ENCODE data around the gene KRTAP4-6. TPM values are rescaled to one million over a fixed set of nuclear protein-coding genes. Genes with fewer than 3 reads are reported as not detected.

KRTAP4-6 gene
- total and polyA plus RNA-seq, 2 of the 8 experiments (the other 6 are each of a cell fraction or from before 2014, with no cell fraction given): not detected

- no peak for TF ChIP-seq KDM4A (IDR thresholded peaks at IDR 0.05; ENCODE audit: low read depth, low read length, severe bottlenecking)
- TF ChIP-seq TAF7 (optimal IDR thresholded peaks at IDR 0.05; ENCODE audit: borderline replicate concordance, low read depth, low read length): no peak
- TF ChIP-seq RXRA (IDR thresholded peaks at IDR 0.05; ENCODE audit: insufficient read depth, low read depth, low read length): no peak
- TF ChIP-seq SP2 (IDR thresholded peaks at IDR 0.05; ENCODE audit: low read length): no peak
- no peak for TF ChIP-seq CTBP2 (IDR thresholded peaks at IDR 0.05; ENCODE audit: borderline replicate concordance, insufficient read depth, insufficient read length, low read length)
- TF ChIP-seq POLR2A (IDR thresholded peaks at IDR 0.05; ENCODE audit: control extremely low read depth in 1 of 2, low read depth in 2 of 2, low read length in 2 of 2): no peak
- TF ChIP-seq TEAD4 (IDR thresholded peaks at IDR 0.05; ENCODE audit: low read depth, low read length): no peak
These were observed 46.5 kb upstream of the KRTAP4-6 start (continued) for GRCh38 chr17:41186872-41187271.

Measured in H1 (cell line).